Measurements from ENCODE around the gene AMPD3.

The AMPD3 gene

DNA sequence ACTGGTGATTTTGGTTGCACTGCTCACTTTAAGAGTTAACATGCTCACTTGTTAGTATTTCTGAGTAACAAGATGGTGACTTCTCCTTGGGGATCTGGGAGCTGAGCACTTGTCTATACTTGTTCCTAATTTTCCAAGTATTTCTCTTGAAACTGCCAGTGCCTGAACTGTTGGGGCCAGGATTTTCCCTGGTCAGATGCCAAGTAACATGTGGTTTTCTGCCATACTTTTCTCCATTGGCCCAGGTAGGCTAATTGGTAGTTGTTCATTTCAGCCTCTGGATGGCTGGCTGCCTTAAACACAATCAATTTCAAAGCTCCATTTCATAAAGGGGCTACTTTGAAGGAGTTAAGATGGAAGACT is 50.9 kb downstream of the AMPD3 start:
- no peak for DNase-seq

DNA sequence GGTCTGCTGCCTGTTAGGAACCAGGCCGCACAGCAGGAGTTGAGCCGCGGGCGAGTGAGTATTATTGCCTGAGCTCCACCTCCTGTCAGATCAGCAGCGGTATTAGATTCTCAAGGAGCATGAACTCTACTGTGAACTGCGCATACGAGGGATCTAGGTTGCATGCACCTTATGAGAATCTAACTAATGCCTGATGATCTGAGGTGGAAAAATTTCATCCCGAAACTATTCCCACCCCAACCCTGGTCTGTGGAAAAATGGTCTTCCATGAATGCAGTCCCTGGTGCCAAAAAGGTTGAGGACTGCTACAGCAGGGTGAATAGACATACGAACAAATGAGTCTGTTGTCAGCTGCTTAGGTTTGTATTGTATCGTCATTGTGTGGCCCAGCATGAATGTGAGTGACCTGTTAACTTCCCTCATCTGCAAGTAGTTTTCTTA is 56.1 kb downstream of the AMPD3 start:
- DNase-seq = no peak

DNA sequence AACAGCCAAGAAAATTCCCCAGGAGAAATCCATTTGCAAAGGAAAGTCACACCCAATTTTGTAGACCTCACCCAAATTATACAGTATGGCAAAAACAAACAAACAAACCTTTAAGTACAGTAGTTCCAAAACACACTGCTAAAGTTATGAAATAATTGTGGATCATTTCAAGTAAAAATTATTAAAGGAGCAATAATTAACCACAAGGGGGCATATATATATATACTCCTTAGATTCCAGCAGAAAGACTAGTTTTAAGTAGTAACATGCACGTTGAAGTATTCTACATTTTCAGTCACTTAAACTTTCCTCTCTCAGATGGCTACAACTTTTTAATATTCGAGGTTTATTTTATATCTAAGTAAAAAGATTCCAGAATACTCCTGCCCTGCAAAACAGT is 59.1 kb downstream of the AMPD3 start:
- DNase-seq = peak; percentile 51

DNA sequence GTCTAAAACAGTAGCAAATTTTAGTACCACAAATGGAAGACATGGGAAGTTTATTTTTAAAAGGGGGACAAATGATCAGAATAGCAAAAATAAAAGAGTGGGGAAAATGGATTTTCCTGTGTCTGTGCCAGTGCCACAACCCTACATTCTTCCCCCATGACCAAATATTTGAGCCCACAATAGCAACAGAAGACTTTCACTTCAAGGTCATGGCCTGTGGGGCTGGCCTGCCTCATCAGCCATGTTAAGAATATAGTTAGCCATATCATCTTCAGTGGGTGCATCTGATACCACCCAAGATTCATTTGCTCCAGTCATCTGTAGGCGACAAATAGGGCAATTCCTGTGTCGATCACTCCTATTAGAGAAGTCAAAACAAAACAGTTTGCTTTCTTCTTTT is 59.6 kb downstream of the AMPD3 start:
- DNase-seq = no peak

DNA sequence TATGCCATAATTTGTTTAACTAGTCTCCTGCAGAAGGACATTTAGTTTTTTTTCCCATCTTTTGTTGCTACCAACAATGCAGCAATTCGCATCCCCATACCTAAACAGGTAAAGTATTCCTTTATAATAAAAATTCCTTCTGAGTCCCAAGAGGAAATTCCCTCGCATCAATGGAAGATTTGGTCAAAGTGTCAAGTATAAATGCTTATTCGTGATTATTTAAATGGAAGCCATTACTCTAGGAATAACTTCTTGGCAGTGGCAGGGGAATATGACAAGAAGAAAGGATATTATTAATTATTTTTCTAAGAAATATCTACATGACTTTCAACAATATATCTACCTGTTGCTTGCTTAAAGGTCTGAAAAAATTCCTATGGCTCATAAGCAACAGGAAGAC is 60.4 kb downstream of the AMPD3 start:
- no peak for DNase-seq

DNA sequence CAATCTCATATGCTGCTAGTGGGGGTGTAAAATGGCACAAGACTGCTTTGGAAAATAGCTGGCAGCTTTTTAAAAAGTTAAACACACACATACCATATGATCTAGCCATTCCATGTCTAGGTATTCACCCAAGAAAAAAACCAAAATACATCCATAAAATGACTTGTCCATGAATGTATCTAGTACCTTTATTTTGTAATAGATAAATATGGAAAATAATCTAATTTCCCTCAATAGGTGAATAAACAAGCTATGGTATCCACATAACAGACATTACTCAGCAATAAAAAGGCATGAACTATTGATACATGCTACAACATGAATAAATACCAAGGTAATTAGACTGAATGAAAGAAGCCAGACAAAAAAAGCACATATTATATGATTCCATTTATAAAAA is 63.1 kb downstream of the AMPD3 start:
- no peak for DNase-seq

DNA sequence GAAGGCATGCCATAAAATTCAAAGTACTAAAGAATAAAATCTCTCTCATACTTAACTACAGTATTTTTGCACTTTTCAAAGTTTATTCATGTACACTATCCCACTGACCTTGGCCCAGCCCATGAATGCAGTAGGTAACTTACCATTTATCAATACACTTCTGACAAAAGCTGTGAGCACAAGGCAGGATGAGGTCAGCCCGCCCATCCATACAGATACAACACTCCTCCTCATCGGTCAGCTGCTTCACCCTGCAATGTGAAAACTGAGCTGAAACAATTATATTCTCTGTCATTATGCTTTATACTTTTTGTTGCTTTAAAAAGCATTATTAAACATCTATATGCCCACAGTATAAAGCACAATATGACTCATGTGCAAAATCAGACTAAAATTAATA is 63.8 kb downstream of the AMPD3 start:
- DNase-seq = no peak

DNA sequence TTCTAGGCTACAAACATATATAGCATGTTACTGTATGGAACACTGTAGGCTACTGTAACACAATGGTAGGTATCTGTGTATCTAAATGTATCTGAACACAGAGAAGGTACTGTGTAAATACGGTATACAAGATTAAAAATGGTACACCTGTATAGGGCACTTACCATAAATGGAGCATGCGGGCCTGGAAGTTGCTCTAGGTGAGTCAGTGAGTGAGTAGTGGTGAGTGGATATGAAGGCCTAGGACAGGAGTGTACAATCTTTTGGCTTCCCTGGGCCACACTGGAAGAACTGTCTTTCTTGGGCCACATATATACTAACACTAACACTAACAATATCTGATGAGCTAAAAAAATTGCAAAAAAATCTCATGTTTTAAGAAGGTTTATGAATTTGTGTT is 64.6 kb downstream of the AMPD3 start:
- no peak for DNase-seq

DNA sequence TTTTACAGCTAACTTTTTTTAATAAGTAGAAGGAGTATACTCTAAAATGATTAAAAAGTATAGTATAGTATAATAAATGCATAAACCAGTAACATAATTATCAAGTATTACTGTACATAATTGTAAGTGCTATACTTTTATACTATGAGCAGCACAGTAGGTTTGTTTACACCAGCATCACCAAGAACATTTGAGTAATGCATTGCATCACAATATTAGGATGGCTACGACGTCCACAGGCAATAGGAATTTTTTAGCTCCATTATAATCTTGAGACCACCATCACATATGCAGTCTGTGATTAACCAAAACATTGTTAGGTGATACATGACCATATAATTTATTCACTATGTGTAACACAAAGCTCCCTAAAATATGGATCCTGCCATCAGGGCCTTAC is 65.5 kb downstream of the AMPD3 start:
- peak; percentile 3 for DNase-seq

DNA sequence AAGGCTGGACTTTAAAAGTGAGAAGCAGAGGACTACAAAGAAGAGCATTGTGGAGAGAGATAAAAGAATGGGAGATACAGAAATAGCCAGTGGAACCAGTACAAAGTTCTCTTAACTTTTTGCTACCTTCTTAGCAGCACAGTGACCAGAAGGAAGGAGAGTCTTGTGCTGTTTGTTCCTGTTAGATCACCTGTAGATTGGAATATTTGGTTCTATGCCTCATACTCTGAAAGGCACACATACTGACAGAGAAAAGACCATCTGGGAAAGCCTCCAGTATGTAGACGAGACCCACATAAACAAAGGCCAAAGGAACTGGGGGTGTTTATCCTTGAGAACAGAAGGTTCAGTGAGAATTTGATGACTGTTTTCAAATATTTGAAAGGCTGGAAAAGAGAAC is 67.2 kb downstream of the AMPD3 start:
- no peak for DNase-seq

DNA sequence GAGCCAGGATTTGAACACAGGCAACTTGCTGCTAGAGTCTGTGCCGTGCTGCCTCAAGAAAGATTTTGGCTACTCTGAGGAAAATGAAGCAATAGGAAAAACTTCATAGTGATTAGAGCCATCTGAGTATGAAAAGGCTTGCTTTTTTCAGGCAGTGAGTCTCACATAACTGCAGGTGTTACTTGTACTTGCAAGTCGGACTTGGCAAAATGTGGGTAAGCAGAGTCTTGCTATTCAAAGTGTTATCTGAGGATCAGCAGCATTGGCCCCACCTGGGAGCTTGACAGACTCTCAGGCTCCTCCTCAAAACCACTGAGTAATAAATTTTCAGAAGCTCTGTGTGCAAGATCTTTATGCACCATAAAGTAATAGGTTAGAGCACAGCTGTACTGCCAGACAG is 67.9 kb downstream of the AMPD3 start:
- no peak for DNase-seq

DNA sequence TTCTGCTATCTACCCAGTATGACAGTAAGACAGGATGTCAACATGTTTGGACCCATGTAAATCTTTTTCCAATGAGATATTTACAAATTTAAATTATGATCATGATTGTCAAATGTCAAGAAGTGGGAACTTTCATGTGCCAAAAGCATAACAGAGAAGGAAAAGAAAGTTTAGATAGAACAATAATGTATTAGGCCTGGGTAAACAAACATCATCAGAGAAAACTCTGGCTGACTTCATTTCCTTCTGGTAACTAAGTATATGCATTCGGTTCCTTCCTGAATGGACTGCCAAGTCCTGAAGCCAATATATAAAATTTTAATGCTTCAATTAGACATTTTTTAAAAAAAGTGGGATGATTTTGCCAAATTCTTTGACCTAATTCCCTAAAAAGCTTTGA is 69.4 kb downstream of the AMPD3 start:
- DNase-seq = no peak

DNA sequence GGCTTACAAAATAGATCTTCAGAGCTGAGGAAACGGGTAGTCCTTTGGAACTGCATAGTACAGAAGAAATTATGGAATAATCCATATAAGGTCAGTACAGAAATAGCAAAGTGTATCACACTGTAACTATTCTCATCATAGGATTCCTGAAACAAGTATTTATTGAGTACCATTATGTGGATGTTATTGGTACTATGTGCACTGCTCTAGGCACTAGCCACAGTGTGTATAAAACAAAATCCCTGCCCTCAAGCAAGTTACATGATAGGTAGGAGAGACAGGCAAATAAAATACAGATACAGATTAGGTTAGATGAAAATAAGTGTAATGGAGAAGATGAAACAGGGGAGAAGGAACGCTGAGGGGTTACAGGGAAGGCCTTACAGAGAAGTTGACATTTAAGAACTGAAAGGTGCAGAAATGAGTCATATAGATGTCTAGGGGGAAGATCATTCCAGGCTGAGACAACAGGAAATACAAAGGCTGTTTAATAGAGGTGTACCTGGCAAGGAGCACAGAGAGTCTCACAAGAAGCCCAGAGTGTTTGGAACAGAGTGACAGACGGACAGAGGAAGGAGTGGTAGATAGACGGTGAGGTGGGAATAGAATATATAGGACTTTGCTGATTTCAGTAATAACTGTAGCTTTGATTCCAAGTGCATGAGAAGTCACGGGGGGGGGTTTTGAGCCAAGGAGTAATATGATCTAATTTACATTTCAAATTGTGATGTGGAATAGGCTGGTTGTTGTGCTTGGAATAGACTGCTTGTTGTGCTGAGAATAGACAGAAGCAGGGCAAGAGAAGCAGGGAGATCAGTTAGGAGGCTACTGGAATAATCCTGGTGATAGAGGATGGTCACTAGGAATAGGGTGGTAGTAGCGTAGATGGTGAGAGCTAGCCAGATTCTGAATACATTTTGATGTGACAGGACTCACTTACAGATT is 72.2 kb downstream of the AMPD3 start:
- no peak for DNase-seq

DNA sequence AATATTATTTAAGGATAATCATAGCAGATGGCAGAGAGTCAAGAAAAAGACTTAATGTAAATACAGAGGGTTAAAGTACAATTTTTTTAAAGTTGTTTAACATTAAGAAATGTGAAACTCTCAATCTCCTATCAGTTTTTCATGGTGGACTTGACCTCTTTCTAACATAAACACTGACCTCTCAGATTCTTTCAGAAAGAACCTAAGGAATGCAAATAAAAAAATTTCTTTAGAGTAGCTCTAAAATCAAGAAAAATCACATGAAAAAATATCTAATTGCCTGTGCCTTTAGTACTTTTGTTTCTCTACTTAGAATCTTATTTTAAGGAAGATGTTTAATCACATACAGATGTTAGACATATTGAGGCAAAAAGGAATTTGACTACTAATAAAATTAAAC is 73.1 kb downstream of the AMPD3 start:
- peak; percentile 5 for DNase-seq

DNA sequence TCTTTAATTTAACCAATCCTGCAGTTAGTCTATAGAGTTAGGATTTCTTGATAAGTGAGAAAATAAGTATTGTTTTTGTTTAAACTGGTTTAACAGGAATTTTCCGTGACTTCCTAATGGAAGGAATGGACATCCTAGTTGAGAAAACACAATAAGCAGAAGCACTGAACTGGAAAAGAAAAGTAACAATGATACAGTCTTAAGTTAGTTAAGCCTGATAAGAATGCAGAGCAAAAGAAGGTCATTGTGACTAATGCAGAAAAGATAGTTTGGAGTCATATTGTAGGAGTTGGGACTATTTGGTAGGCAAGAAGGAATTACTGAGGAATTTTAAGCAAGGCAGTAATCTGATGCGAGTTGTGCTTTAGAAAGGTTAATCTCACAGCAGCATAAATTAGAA is 74.2 kb downstream of the AMPD3 start:
- DNase-seq = peak; percentile 17

DNA sequence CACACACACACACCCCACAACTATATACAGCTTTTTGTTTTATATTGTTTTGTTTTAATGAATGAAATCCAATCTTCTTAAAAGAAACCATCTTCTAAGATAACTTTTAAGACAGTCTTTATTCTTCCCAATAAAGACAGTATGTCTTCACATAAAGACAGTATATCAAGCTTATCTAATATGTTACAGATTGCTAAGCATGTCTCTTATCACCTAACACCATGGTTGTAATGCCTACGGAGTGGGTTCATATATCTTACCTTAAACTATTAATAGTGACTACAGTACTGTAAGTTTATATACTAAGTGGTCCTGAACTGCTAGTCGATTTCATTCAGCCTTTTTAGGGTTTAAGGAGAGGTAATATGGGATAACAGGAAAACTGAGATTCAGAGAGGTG is 77.5 kb downstream of the AMPD3 start:
- DNase-seq = no peak

DNA sequence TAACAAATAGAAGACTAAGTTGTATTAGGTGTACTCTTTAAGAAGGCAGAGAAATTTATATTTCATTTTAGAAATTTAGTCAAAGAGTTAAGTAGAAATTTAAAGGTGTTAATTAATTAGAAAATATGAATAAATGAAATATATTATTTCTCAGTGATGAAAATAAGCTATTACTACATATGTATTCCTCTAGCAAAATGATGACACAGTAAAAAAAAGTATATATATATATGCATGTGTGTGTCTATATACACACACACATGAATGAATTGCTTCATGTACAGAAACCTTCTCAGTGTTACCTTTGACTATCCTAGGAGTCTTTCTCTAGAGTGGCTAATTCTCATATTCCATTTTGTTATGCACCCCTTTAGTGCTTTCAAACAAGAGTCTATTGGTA is 78.3 kb downstream of the AMPD3 start:
- DNase-seq = no peak

DNA sequence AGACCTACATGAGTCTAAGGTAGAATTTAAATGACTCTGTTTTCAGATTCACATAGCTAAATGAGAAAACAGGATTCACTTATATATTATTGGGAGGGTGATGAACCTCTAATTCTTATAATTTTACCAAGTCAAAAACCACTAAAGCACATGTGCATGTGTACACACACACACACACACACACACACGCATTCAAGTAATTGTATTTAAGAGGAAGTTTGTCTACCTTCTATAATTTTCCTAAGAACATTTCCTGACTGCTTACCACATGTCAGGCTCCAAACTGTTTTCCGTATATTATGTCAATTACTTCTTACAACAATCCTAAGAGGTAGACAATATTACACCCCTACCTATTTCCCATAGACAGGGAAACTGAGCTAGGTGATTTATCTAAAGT is 79.3 kb downstream of the AMPD3 start:
- no peak for DNase-seq

DNA sequence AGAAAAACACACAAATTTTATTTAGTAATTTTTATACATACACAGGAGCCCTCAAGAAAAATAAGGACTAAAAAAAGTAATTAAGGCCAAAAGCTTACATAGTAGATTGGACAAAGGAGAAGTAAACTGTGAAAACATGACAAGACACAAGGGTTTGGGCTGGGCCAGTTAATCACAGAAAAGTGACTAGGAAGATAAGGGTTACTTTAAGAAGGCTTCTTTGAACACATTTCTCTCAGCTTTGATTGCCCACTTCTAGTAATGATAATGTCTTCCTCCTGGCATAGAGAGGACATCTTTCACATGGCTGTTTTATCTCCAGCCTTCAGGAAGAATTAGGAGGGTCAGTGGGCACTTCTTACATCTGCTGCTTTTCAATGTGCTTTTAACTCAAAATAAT is 82.5 kb downstream of the AMPD3 start:
- DNase-seq = no peak

DNA sequence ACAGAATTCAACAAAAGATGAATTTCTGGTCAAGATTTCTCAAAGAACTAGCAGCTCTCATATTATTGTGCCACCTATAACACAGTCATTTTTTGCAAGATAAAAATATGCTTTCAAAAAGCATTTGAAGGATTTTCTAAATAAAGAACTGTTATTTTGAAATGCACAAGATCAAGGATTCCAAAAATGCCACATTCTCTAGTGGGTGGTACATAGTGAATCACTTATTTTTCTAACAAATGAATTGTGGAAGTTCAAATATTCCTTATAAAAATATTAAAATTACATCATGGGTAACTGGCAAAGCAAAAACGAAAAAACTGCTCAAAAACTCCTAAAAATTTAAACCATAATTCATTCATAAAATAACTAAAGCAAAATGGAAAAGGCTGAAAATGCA is 83.9 kb downstream of the AMPD3 start:
- DNase-seq = no peak

DNA sequence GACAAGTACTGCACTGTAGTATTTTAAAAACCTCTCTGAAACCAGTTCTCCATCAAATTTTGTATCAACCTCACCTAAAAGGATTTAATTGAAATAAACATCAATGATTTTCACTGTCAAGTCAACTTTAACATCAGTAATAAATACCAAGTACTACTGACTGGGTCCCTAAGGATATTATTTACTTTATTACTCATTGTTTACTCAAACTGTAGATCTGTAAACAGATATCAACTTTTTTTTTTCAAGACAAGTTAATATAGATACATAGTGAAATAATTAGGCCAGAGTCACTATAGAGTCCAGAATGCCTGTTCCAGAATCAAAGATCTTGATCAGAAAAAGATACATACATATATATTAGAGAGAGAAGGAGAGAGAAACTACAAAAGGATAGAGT is 84.3 kb downstream of the AMPD3 start:
- no peak for DNase-seq

DNA sequence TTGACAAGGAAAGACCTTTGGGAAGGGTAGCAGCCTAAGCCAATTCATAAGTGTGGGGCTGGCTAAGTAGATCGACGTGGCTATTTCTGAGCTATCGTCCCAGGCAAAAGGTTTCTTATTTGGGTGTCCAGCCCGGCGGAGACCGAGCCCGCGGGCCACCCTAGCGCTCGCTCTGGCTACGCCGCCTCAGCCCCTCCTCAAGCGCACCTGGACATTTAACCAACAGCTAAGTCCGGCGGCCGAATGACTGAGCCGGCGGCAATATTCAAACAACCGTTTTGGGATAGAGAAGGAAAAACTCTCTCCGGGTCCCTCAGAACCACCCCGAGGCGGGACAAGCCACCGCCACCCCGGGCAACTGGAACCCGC is 85.5 kb downstream of the AMPD3 start:
- peak; percentile 14 for DNase-seq

DNA sequence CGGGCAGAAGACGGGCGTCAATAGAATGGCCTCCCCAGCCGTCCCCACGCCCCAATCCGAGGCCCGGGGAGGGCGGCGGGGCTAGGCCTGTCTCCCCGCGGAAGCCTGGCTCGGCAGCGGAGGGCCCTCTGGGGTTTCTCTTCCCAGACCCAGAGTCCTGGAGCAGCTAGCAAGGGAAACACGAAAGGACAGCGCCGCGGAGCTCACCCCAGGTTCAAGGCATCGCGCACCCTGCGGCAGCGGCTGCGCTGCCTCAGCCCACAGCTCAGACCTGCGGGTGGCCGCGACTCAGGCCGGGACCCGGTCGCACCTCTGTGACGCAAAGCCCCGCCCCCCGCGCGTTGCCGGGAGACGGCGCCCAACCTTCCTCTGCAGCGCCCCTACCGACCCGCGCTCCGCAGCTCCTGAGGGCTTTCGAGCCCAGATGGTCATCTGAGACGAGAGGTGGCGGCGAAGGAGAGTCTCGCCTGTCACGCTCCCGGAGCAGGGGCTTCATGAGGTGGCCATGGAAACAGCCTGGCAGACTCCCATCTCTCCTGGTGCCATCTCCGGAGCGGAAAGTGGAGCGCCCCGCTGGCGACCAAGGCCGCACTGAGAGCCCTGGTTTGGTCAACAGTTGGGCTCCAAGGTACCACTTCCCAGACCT is 86.0 kb downstream of the AMPD3 start, which contains the start of gene RNF141:
TSS of gene RNF141 (minus strand) at position 273 of the 646 bp plus-strand sequence. CDS start 7,029 bp downstream, outside the sequence.
- peak; percentile 92 for DNase-seq

DNA sequence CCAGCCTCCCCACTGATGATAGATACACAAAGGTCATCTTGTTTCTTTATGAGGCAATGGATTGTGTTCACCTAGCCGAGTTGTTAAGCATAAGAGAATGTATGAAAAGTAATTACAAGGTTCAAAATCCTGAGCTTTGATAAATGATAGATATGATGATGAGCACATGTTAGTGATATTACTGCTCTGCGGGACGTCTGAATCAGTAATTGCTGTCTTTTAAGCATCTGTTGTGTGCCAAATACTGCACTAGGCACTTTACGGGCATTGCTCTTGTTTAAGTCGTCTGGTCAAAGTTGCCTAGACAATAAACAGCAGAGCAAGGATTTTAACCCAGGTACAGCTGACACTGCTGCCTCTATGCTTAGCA is 86.5 kb downstream of the AMPD3 start:
- DNase-seq = no peak

DNA sequence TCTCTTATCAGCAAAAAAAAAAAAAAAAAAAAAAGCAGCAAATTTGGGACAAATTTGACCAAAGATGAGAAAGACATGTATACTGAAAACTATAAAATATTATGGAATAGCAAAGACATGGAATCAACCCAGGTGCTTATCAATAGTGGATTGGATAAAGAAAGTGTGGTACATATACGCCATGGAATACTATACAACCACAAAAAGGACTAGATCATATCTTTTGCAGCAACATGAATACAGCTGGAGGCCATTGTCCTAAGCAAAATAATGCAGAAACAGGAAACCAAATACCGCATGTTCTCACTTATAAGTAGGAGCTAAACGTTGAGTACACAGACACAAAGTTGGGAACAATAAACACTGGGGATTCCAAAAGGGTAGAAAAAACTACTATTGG is 87.7 kb downstream of the AMPD3 start:
- DNase-seq = no peak

Data from HCEC 1CT (cell line).